ENCODE results near the gene ACSS3.

Gene ACSS3

GRCh38 chr12:81295251-81295650 is 217.4 kb downstream of the ACSS3 start:
- Histone ChIP-seq H3K4me1 (ENCODE audit: low read length) (peaks cover 17% of the 10 kb centered on the region), H3K9ac (ENCODE audit: low read length) (no peak overlapping the region), H3K4me2 (ENCODE audit: low read length) (peak overlapping the region; percentile 67), H3K79me2 (ENCODE audit: low read length) (no peaks in the 10 kb centered on the region), H4K20me1 (ENCODE audit: insufficient read depth, low read length) (no peaks in the 10 kb centered on the region), H2AFZ (ENCODE audit: low read depth, low read length) (no peak overlapping the region), H3K9me3 (ENCODE audit: insufficient read depth, low read length) (no peaks in the 10 kb centered on the region), H3K36me3 (replicated peaks; ENCODE audit: low read depth, low read length) (no peaks in the 10 kb centered on the region), H3K4me3 (ENCODE audit: low read length) (no peak overlapping the region), H3K27ac (ENCODE audit: low read length) (no peak overlapping the region), H3K27me3 (ENCODE audit: low read depth, low read length) (no peaks in the 10 kb centered on the region)
- TF ChIP-seq EZH2phosphoT487 (IDR thresholded peaks at IDR 0.05; ENCODE audit: low read depth) = no peak
- no peak for TF ChIP-seq CTCF (IDR thresholded peaks at IDR 0.05; ENCODE audit: low read depth, low read length)

- H4K20me1 ChIP-seq (ENCODE audit: insufficient read depth, low read length) = no peaks in the 10 kb centered on the region
- H3K9me3 ChIP-seq (ENCODE audit: insufficient read depth, low read length) = no peaks in the 10 kb centered on the region
- no peak overlapping the region for H3K4me2 ChIP-seq (ENCODE audit: low read length)
- H3K9ac ChIP-seq (ENCODE audit: low read length) = no peak overlapping the region
- no peak for TF ChIP-seq CTCF (IDR thresholded peaks at IDR 0.05; ENCODE audit: low read depth, low read length)
- no peak for TF ChIP-seq EZH2phosphoT487 (IDR thresholded peaks at IDR 0.05; ENCODE audit: low read depth)
- H3K27me3 ChIP-seq (ENCODE audit: low read depth, low read length) = no peaks in the 10 kb centered on the region
- no peaks in the 10 kb centered on the region for H3K79me2 ChIP-seq (ENCODE audit: low read length)
- no peak overlapping the region for H2AFZ ChIP-seq (ENCODE audit: low read depth, low read length)
- no peak overlapping the region for H3K4me3 ChIP-seq (ENCODE audit: low read length)
- peaks cover 17% of the 10 kb centered on the region for H3K4me1 ChIP-seq (ENCODE audit: low read length)
- no peak overlapping the region for H3K27ac ChIP-seq (ENCODE audit: low read length)
- no peaks in the 10 kb centered on the region for H3K36me3 ChIP-seq (replicated peaks; ENCODE audit: low read depth, low read length)
These were observed 218.9 kb downstream of the ACSS3 start for GRCh38 chr12:81296556-81297305.

GRCh38 chr12:81297601-81298000 is 219.7 kb downstream of the ACSS3 start:
- TF ChIP-seq EZH2phosphoT487 (IDR thresholded peaks at IDR 0.05; ENCODE audit: low read depth) = no peak
- no peak for TF ChIP-seq CTCF (IDR thresholded peaks at IDR 0.05; ENCODE audit: low read depth, low read length)
- H3K79me2 ChIP-seq (ENCODE audit: low read length) = no peaks in the 10 kb centered on the region
- H3K36me3 ChIP-seq (replicated peaks; ENCODE audit: low read depth, low read length) = no peaks in the 10 kb centered on the region
- H3K4me3 ChIP-seq (ENCODE audit: low read length) = no peak overlapping the region
- no peaks in the 10 kb centered on the region for H3K27me3 ChIP-seq (ENCODE audit: low read depth, low read length)
- H3K9ac ChIP-seq (ENCODE audit: low read length) = no peak overlapping the region
- no peak overlapping the region for H2AFZ ChIP-seq (ENCODE audit: low read depth, low read length)
- no peaks in the 10 kb centered on the region for H3K9me3 ChIP-seq (ENCODE audit: insufficient read depth, low read length)
- H3K27ac ChIP-seq (ENCODE audit: low read length) = no peak overlapping the region
- H3K4me1 ChIP-seq (ENCODE audit: low read length) = peaks cover 17% of the 10 kb centered on the region
- no peak overlapping the region for H3K4me2 ChIP-seq (ENCODE audit: low read length)
- no peaks in the 10 kb centered on the region for H4K20me1 ChIP-seq (ENCODE audit: insufficient read depth, low read length)

- no peak overlapping the region for H3K4me2 ChIP-seq (ENCODE audit: low read length)
- no peaks in the 10 kb centered on the region for H3K9me3 ChIP-seq (ENCODE audit: insufficient read depth, low read length)
- no peaks in the 10 kb centered on the region for H3K36me3 ChIP-seq (replicated peaks; ENCODE audit: low read depth, low read length)
- H2AFZ ChIP-seq (ENCODE audit: low read depth, low read length) = no peak overlapping the region
- no peak overlapping the region for H3K4me3 ChIP-seq (ENCODE audit: low read length)
- peaks cover under 1% of the 10 kb centered on the region; the same call in 1 of the 2 replicates for H3K4me1 ChIP-seq (ENCODE audit: low read length)
- TF ChIP-seq EZH2phosphoT487 (IDR thresholded peaks at IDR 0.05; ENCODE audit: low read depth) (no peak), CTCF (IDR thresholded peaks at IDR 0.05; ENCODE audit: low read depth, low read length) (no peak)
- H3K79me2 ChIP-seq (ENCODE audit: low read length) = no peaks in the 10 kb centered on the region
- H3K27ac ChIP-seq (ENCODE audit: low read length) = no peak overlapping the region
- no peaks in the 10 kb centered on the region for H4K20me1 ChIP-seq (ENCODE audit: insufficient read depth, low read length)
- H3K9ac ChIP-seq (ENCODE audit: low read length) = no peak overlapping the region
- no peaks in the 10 kb centered on the region for H3K27me3 ChIP-seq (ENCODE audit: low read depth, low read length)
These were observed 222.6 kb downstream of the ACSS3 start for GRCh38 chr12:81300454-81300853.

Data from OCI-LY3 (cell line).